Smooth muscle cell (in vitro differentiated cells): ENCODE measurements around the gene SNX21. TPM values are rescaled to one million over a fixed set of nuclear protein-coding genes. Genes with fewer than 3 reads are reported as not detected.

Experiments used
- DNase-seq: peaks from one replicate; lab custom pipeline; 2025; ENCODE audit not compliant: unreplicated experiment; lab: John Stamatoyannopoulos, UW
- H2AFZ ChIP-seq: fragments of 200-600 bp; sonication (generic); 2 replicates; pipeline ENCODE4 v1.6.0; 2016; ENCODE audit warnings: antibody characterized with exemption, low read depth, mild to moderate bottlenecking
- H3F3A ChIP-seq: fragments of 200-600 bp; sonication (generic); 2 replicates; pipeline ENCODE4 v1.6.0; 2017; ENCODE audit warnings: antibody characterized with exemption, low read depth
- H3K27ac ChIP-seq: fragments of 200-600 bp; sonication (generic); 2 replicates; pipeline ENCODE4 v1.5.1; 2016; ENCODE audit warnings: low read depth, mild to moderate bottlenecking
- H3K27me3 ChIP-seq: fragments of 200-600 bp; sonication (generic); 2 replicates; pipeline ENCODE4 v1.6.1; 2016; ENCODE audit warnings: low read depth, mild to moderate bottlenecking
- H3K36me3 ChIP-seq: fragments of 200-600 bp; sonication (generic); 2 replicates; pipeline ENCODE4 v1.5.1; 2016; ENCODE audit warnings: low read depth
- H3K4me1 ChIP-seq: fragments of 200-600 bp; sonication (generic); 2 replicates; pipeline ENCODE4 v1.5.1; 2016; ENCODE audit warnings: low read depth
- H3K4me2 ChIP-seq: fragments of 200-600 bp; sonication (generic); 2 replicates; pipeline ENCODE4 v1.6.0; 2016; ENCODE audit warnings: mild to moderate bottlenecking
- H3K4me3 ChIP-seq: fragments of 200-600 bp; sonication (generic); 2 replicates; pipeline ENCODE4 v1.5.1; 2016; ENCODE audit warnings: mild to moderate bottlenecking
- H3K79me2 ChIP-seq: fragments of 200-600 bp; sonication (generic); 2 replicates; pipeline ENCODE4 v1.6.0; 2016; ENCODE audit warnings: low read depth, mild to moderate bottlenecking
- H3K9ac ChIP-seq: fragments of 200-600 bp; sonication (generic); 2 replicates; pipeline ENCODE4 v1.6.0; 2016; ENCODE audit warnings: low read depth
- H3K9me3 ChIP-seq: fragments of 200-600 bp; sonication (generic); replicated peaks from 2 replicates; pipeline ENCODE4 v1.5.1; 2016; ENCODE audit warnings: low read depth
- H4K20me1 ChIP-seq: fragments of 200-600 bp; sonication (generic); 2 replicates; pipeline ENCODE4 v1.6.0; 2016; ENCODE audit warnings: low read depth
- CTCF ChIP-seq: fragments of 200-600 bp; sonication (generic); IDR thresholded peaks from 2 replicates; pipeline ENCODE4 v1.5.1; 2017; ENCODE audit warnings: borderline replicate concordance, mild to moderate bottlenecking, antibody characterized with exemption; ENCODE audit not compliant: insufficient read depth, poor library complexity, severe bottlenecking
- WGBS: methylation state at CpG from one replicate; pipeline ENCODE4 v1.1.7; 2016; ENCODE audit warnings: low lambda C conversion rate; 5-methylcytosine and 5-hydroxymethylcytosine counted together
- polyA plus RNA-seq: library from polyadenylated mRNA; unstranded; fragments of >200 nt; fragmentation: Nextera tagmentation; extraction: Ambion mirVana; gene quantifications from 2 replicates; pipeline ENCODE4 v1.2.1, GENCODE V29; 2016
- total RNA-seq: library from RNA; depleted of rRNA; stranded (reverse); fragments of >200 nt; gene quantifications from 2 replicates; pipeline ENCODE4 v1.2.3, GENCODE V29; 2014

The SNX21 gene
- total and polyA plus RNA-seq, 2 experiments from 2014 or later = 14.4 to 14.7 TPM

DNA sequence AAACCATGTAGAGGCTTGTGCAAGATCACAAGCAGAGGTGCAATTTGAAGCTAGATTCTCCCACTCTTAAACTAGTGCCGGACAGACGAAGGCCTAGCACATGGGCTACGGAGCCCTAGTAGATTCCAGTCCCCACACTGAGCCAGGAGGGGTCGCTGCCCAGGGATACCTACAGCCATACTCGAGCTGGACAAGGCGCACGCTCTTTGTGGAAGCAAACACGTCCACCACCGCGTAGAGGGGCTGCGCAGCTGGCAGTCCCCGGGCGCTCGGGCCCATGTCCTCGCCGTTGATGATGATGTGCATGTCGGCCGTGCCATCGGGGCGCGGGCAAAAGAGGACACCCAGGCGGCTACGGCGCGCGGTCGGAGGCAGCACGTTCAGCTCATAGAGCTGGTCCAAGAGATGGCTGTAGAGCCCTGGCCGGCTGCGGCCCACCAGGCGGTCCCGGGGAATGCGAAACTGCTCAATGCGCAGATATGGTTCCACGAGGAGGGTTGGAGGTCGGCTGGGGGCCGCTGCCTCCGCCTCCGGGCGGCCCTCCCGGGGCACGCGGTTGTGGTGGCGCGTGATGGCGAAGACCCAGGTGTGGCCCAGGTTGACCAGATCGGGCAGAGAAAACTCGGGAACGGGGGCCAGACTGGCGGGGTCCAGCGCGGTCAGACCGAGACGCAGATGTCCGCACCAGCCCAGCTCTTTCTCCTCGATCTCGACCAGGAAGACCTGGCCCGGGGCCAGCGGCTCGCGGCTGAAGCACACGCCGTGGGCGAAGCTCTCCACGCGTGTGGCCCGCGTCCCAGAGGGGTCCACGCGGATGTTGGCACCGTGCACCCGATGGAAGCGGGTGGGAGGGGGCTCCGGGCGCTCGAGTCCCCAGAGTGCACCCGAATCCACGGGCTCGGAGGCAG lies 56.7 kb downstream of the SNX21 start:
- Histone ChIP-seq H3F3A (peaks cover 5% of the 10 kb centered on the region), H3K9me3 (no peaks in the 10 kb centered on the region), H4K20me1 (peaks cover 5% of the 10 kb centered on the region), H3K9ac (peak overlapping the region; percentile 83), H3K36me3 (no peaks in the 10 kb centered on the region), H3K4me1 (peaks cover 7% of the 10 kb centered on the region), H3K4me2 (peak overlapping the region; percentile 98), H3K79me2 (peaks cover 5% of the 10 kb centered on the region), H2AFZ (peak overlapping the region; percentile 77), H3K27ac (peak overlapping the region; percentile 67), H3K4me3 (peak overlapping the region; percentile 84), H3K27me3 (no peaks in the 10 kb centered on the region)
- peak; percentile 52 for DNase-seq
- peak; percentile 61 for TF ChIP-seq CTCF
- 2% methylated on average over 79 of the region's 79 CpGs for WGBS

- peak; percentile 65 for DNase-seq
These were observed 57.7 kb downstream of the SNX21 start, which contains the start of the genes CTSA and NEURL2 for GRCh38 chr20:45890985-45891983. CTSA (plus strand) TSS chr20:45891335; CDS start chr20:45891569, 234 bp downstream. NEURL2 (minus strand) TSS chr20:45891208; CDS start chr20:45890991, 217 bp downstream.

More at GRCh38 chr20:45890985-45891983, 57.7 kb downstream of the SNX21 start, which contains the start of the genes CTSA and NEURL2:
- Histone ChIP-seq H3F3A (peaks cover 9% of the 10 kb centered on the region), H3K4me1 (peaks cover 6% of the 10 kb centered on the region), H2AFZ (peak within 1 kb of the TSS; percentile 77), H3K36me3 (no peaks in the 10 kb centered on the region), H3K4me2 (peak within 1 kb of the TSS; percentile 98), H3K27ac (peak within 1 kb of the TSS; percentile 67), H3K9me3 (no peaks in the 10 kb centered on the region), H3K27me3 (no peaks in the 10 kb centered on the region), H3K4me3 (peak within 1 kb of the TSS; percentile 84), H3K9ac (peak within 1 kb of the TSS; percentile 83), H4K20me1 (no peaks in the 10 kb centered on the region), H3K79me2 (peaks cover 5% of the 10 kb centered on the region)
- 5% methylated on average over 65 of the region's 78 CpGs for WGBS
- TF ChIP-seq CTCF = no peak
